Type B pancreatic cell (in vitro differentiated cells): ENCODE measurements around the gene BRPF3. TPM values are rescaled to one million over a fixed set of nuclear protein-coding genes. Genes with fewer than 3 reads are reported as not detected.
"Not testable (repeated sequence)": the region's sequence is repeated elsewhere in the genome, so short reads cannot be mapped to it uniquely, and the experiment has no call there.

Source experiments
- DNase-seq: peaks from one replicate; pipeline ENCODE4 v3.0.0; 2021; ENCODE audit warnings: mixed read lengths; ENCODE audit not compliant: unreplicated experiment; ENCODE audit errors: extremely low spot score
- H3K27ac Mint-ChIP-seq: 2 replicates; pipeline ENCODE4 v1.8.0; 2021; ENCODE audit warnings: mild to moderate bottlenecking, mixed read lengths
- H3K27me3 Mint-ChIP-seq: 2 replicates; pipeline ENCODE4 v1.8.0; 2021; ENCODE audit warnings: mixed read lengths
- H3K36me3 Mint-ChIP-seq: 2 replicates; pipeline ENCODE4 v1.8.0; 2021; ENCODE audit warnings: mixed read lengths
- H3K4me1 Mint-ChIP-seq: one replicate; pipeline ENCODE4 v1.8.0; 2021; ENCODE audit warnings: mixed read lengths; ENCODE audit not compliant: unreplicated experiment
- H3K4me3 Mint-ChIP-seq: 2 replicates; pipeline ENCODE4 v1.8.0; 2021; ENCODE audit warnings: mild to moderate bottlenecking, mixed read lengths
- H3K9me3 Mint-ChIP-seq: 2 replicates; pipeline ENCODE4 v1.8.0; 2021; ENCODE audit warnings: mixed read lengths
- CTCF ChIP-seq: fragments of 200-600 bp; sonication (generic); conservative IDR thresholded peaks from 2 replicates; pipeline ENCODE4 v1.5.0; 2021; ENCODE audit warnings: antibody characterized with exemption, mild to moderate bottlenecking
- total RNA-seq: library from RNA; stranded (reverse); gene quantifications from 2 replicates; pipeline ENCODE4 v1.2.1, GENCODE V29; 2021; ENCODE audit warnings: low replicate concordance

BRPF3 gene
- total RNA-seq, 1 donor from 2014 or later, result 47.7 TPM

GRCh38 chr6:36217946-36218345 is 21.4 kb downstream of the BRPF3 start:
- Mint-ChIP-seq H3K4me1 (no peaks in the 10 kb centered on the region), H3K4me3 (no peak overlapping the region), H3K36me3 (peaks cover 32% of the 10 kb centered on the region), H3K9me3 (no peaks in the 10 kb centered on the region), H3K27me3 (no peaks in the 10 kb centered on the region), H3K27ac (no peak overlapping the region)
- TF ChIP-seq CTCF, result no peak
- DNase-seq, result no peak

DNA sequence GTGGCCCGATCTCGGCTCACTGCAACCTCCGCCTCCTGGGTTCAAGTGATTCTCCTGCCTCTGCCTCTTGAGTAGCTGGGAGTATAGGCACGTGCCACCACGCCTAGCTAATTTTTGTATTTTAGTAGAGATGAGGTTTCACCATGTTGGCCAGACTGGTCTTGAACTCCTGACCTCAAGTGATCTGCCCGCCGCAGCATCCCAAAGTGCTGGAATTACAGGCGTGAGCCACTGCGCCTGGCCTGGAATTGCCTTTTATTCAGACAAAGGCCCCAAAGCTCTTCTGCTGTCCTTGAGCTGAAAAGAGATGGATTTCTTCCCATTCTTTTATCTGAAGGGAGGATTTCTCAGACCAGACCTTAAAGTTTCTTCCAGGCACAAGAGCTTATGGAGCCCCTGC is 22.0 kb downstream of the BRPF3 start:
- not testable (repeated sequence) for H3K27ac Mint-ChIP-seq, H3K27me3 Mint-ChIP-seq, H3K4me3 Mint-ChIP-seq, H3K9me3 Mint-ChIP-seq, H3K4me1 Mint-ChIP-seq, DNase-seq
- H3K36me3 Mint-ChIP-seq, result peaks cover 36% of the 10 kb centered on the region

DNA sequence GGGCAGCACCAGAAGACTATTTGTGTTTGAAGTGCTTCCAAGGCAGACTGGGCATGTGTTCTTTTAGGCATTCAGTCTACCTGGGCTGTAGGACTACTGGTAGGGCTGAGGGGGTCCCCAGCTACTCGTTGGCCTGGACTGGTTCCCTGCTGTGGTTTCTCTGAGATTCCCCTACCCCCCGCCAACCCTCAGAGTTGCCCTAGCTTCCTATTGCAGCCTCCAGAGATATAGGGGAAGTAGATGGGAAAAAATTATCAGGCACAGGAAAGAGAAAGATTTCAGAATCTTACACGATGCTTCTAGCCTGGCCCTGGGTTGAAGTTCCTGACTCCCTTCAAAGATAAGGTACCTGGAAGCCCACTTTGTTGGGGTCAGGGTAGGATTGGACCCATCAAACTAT is 22.5 kb downstream of the BRPF3 start:
- Mint-ChIP-seq H3K9me3 (no peaks in the 10 kb centered on the region), H3K4me1 (no peaks in the 10 kb centered on the region), H3K36me3 (peaks cover 38% of the 10 kb centered on the region), H3K27ac (no peak overlapping the region), H3K27me3 (no peaks in the 10 kb centered on the region), H3K4me3 (no peak overlapping the region)
- no peak for DNase-seq
- no peak for TF ChIP-seq CTCF

DNA sequence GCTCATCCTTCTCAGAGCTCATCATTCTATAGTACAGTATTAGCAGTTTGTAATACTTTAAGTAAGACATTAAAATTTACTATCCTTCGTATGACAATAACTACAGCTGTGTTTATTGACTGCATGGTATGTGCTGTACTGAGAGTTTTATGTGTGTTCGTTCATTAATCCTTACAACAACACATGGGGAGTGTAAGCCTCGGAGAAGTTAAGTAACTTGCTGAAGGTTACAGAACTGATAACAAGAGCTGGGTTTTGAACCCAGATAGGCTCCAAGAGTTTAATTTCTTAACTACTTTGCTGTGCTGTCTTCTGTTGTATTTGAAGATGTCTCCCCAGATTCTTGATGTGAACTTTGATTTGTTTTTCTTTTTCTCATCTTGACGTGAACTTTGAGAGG is 23.7 kb downstream of the BRPF3 start:
- H3K27me3 Mint-ChIP-seq, result no peaks in the 10 kb centered on the region

GRCh38 chr6:36221674-36222073 is 25.1 kb downstream of the BRPF3 start:
- no peak overlapping the region for H3K4me3 Mint-ChIP-seq
- TF ChIP-seq CTCF, result no peak
- H3K4me1 Mint-ChIP-seq, result peaks cover 3% of the 10 kb centered on the region
- H3K27ac Mint-ChIP-seq, result no peak overlapping the region
- no peaks in the 10 kb centered on the region for H3K9me3 Mint-ChIP-seq
- H3K27me3 Mint-ChIP-seq, result no peaks in the 10 kb centered on the region
- DNase-seq, result no peak
- peaks cover 32% of the 10 kb centered on the region for H3K36me3 Mint-ChIP-seq

More for the DNA sequence above, 23.7 kb downstream of the BRPF3 start:
- Mint-ChIP-seq H3K9me3 (no peaks in the 10 kb centered on the region), H3K4me1 (peaks cover 3% of the 10 kb centered on the region), H3K36me3 (peaks cover 37% of the 10 kb centered on the region), H3K27ac (peak overlapping the region; percentile 5), H3K4me3 (no peak overlapping the region)
- DNase-seq, result no peak
- no peak for TF ChIP-seq CTCF

GRCh38 chr6:36222924-36223323 is 26.4 kb downstream of the BRPF3 start:
- Mint-ChIP-seq H3K4me3 (no peak overlapping the region), H3K27me3 (no peaks in the 10 kb centered on the region), H3K9me3 (no peaks in the 10 kb centered on the region), H3K27ac (no peak overlapping the region), H3K4me1 (peaks cover 3% of the 10 kb centered on the region), H3K36me3 (peaks cover 29% of the 10 kb centered on the region)
- DNase-seq, result no peak
- no peak for TF ChIP-seq CTCF
